Mesenchymal stem cell (in vitro differentiated cells and primary cell): ENCODE results near the gene MYOM1.

Experiments
- DNase-seq: peaks from one replicate; pipeline ENCODE4 v3.0.0-alpha.2; 2013
- H2AFZ ChIP-seq: one replicate; pipeline ENCODE4 v1.6.1; 2013; ENCODE audit warnings: low read depth, mild to moderate bottlenecking, control low read depth, inconsistent platforms, low read length, moderate library complexity
- H2AK5ac ChIP-seq: 2 replicates; pipeline ENCODE4 v1.6.1; 2013; ENCODE audit warnings: low read length, moderate library complexity, mild to moderate bottlenecking, inconsistent platforms; ENCODE audit not compliant: severe bottlenecking
- H2BK120ac ChIP-seq: one replicate; pipeline ENCODE4 v1.6.1; 2013; ENCODE audit warnings: low read depth, mild to moderate bottlenecking, inconsistent platforms, low read length, moderate library complexity
- H2BK12ac ChIP-seq, 2 experiments: one replicate each; pipeline ENCODE4 v1.6.1; 2013; ENCODE audit warnings: inconsistent platforms in 2 of 2, low read length in 2 of 2, mild to moderate bottlenecking in 2 of 2, moderate library complexity in 2 of 2, control low read depth in 1 of 2
- H2BK15ac ChIP-seq: one replicate; pipeline ENCODE4 v1.6.1; 2013; ENCODE audit warnings: mild to moderate bottlenecking, low read depth, inconsistent platforms; ENCODE audit not compliant: poor library complexity, severe bottlenecking
- H2BK5ac ChIP-seq: 2 replicates; pipeline ENCODE4 v1.6.1; 2013; ENCODE audit warnings: low read depth, mild to moderate bottlenecking, low read length, control low read depth, inconsistent platforms; ENCODE audit not compliant: poor library complexity, severe bottlenecking
- H3K14ac ChIP-seq, 2 experiments: one replicate each; pipeline ENCODE4 v1.6.1; 2013; ENCODE audit warnings: inconsistent platforms in 2 of 2, low read length in 2 of 2, control low read depth in 1 of 2, mild to moderate bottlenecking in 1 of 2, moderate library complexity in 1 of 2
- H3K18ac ChIP-seq, 2 experiments: one replicate each; pipeline ENCODE4 v1.6.1; 2013; ENCODE audit warnings: inconsistent platforms in 2 of 2, low read length in 2 of 2, control low read depth in 1 of 2, low read depth in 1 of 2, mild to moderate bottlenecking in 1 of 2
- H3K23ac ChIP-seq, 2 experiments: one replicate each; pipeline ENCODE4 v1.6.1; 2013; ENCODE audit warnings: inconsistent platforms in 2 of 2, low read length in 2 of 2, mild to moderate bottlenecking in 2 of 2, moderate library complexity in 2 of 2, control low read depth in 1 of 2
- H3K27ac ChIP-seq: 2 replicates; pipeline ENCODE4 v1.5.1; 2013; ENCODE audit warnings: mild to moderate bottlenecking, moderate library complexity, low read length, control low read depth, inconsistent platforms; ENCODE audit not compliant: poor library complexity, severe bottlenecking
- H3K27me3 ChIP-seq, 2 experiments: 2 replicates each; pipeline versions ENCODE4 v1.6.1 to v1.7.0; 2013; ENCODE audit warnings: low read length in 2 of 2, mild to moderate bottlenecking in 2 of 2, moderate library complexity in 2 of 2, control low read depth in 1 of 2, inconsistent platforms in 1 of 2; ENCODE audit not compliant: control insufficient read depth in 1 of 2, insufficient read depth in 1 of 2
- H3K36me3 ChIP-seq, 2 experiments: 2 replicates each; pipeline versions ENCODE4 v1.6.1 to v1.7.0; 2013; ENCODE audit warnings: low read length in 2 of 2, control low read depth in 1 of 2, inconsistent platforms in 1 of 2, low read depth in 1 of 2, mild to moderate bottlenecking in 1 of 2; ENCODE audit not compliant: insufficient read depth in 2 of 2, control insufficient read depth in 1 of 2
- H3K4ac ChIP-seq, 2 experiments: one replicate each; pipeline ENCODE4 v1.6.1; 2013; ENCODE audit warnings: inconsistent platforms in 2 of 2, low read length in 2 of 2, mild to moderate bottlenecking in 2 of 2, moderate library complexity in 2 of 2, control low read depth in 1 of 2, low read depth in 1 of 2
- H3K4me1 ChIP-seq: 2 replicates; pipeline ENCODE4 v1.6.1; 2013; ENCODE audit warnings: low read depth, low read length, control low read depth; ENCODE audit not compliant: control insufficient read depth, insufficient read depth
- H3K4me2 ChIP-seq: 2 replicates; pipeline ENCODE4 v1.6.1; 2013; ENCODE audit warnings: low read length, mild to moderate bottlenecking, inconsistent platforms; ENCODE audit not compliant: poor library complexity, severe bottlenecking
- H3K4me3 ChIP-seq, 2 experiments: 2 replicates each; pipeline versions ENCODE4 v1.5.1 to v1.7.0; 2013; ENCODE audit warnings: low read length in 2 of 2, mild to moderate bottlenecking in 2 of 2, control low read depth in 1 of 2, low read depth in 1 of 2; ENCODE audit not compliant: insufficient read depth in 1 of 2
- H3K79me1 ChIP-seq: replicated peaks from 2 replicates; pipeline ENCODE4 v1.6.1; 2013; ENCODE audit warnings: mild to moderate bottlenecking, control low read depth, low read length, inconsistent platforms; ENCODE audit not compliant: poor library complexity, severe bottlenecking
- H3K9ac ChIP-seq: 2 replicates; pipeline ENCODE4 v1.7.0; 2013; ENCODE audit warnings: mild to moderate bottlenecking, low read length, moderate library complexity
- H3K9me3 ChIP-seq: 2 replicates; pipeline ENCODE4 v1.7.0; 2013; ENCODE audit warnings: mild to moderate bottlenecking, low read length; ENCODE audit not compliant: control insufficient read depth
- H4K8ac ChIP-seq: one replicate; pipeline ENCODE4 v1.6.1; 2013; ENCODE audit warnings: inconsistent platforms, mild to moderate bottlenecking, low read length, moderate library complexity
- H4K91ac ChIP-seq: one replicate; pipeline ENCODE4 v1.6.1; 2013; ENCODE audit warnings: mild to moderate bottlenecking, low read length, inconsistent platforms
- WGBS: methylation state at CpG from one replicate; pipeline ENCODE4 v1.1.7; 2013; ENCODE audit warnings: mixed read lengths; 5-methylcytosine and 5-hydroxymethylcytosine counted together

The MYOM1 gene

GRCh38 chr18:3261373-3262233, 41.8 kb upstream of the MYOM1 start, which contains the start of gene MYL12B:
Gene MYL12B, plus strand, starts transcription at chr18:3262133. Its CDS starts 10,766 bp downstream, at chr18:3272899.
- peak within 1 kb of the TSS; percentile 99 for H4K8ac ChIP-seq
- peak within 1 kb of the TSS; percentile 60 for H2AFZ ChIP-seq
- peak within 1 kb of the TSS; percentile 98 for H3K9ac ChIP-seq
- peaks cover 13 to 31% of the 10 kb centered on the region in 2 experiments for H3K36me3 ChIP-seq
- H2BK15ac ChIP-seq, result peak within 1 kb of the TSS; percentile 99
- peaks cover 12% of the 10 kb centered on the region for H3K4me1 ChIP-seq
- peak within 1 kb of the TSS; percentile 98 for H3K27ac ChIP-seq
- peak within 1 kb of the TSS; percentile 92 to 99 for H3K4me3 ChIP-seq
- peak within 1 kb of the TSS; percentile 98 to 99 for H3K4ac ChIP-seq
- peak within 1 kb of the TSS; percentile 77 for H3K4me2 ChIP-seq
- peak within 1 kb of the TSS in 1 of 2 experiments; percentile 77 for H3K23ac ChIP-seq
- under 1% methylated on average over 74 of the region's 84 CpGs for WGBS
- peak within 1 kb of the TSS; percentile 98 for H2BK120ac ChIP-seq
- DNase-seq, result peak; percentile 85
- H2BK12ac ChIP-seq, result peak within 1 kb of the TSS; percentile 69 to 86
- peak within 1 kb of the TSS; percentile 73 to 87 for H3K14ac ChIP-seq
- peaks cover 7% of the 10 kb centered on the region for H3K79me1 ChIP-seq
- no peaks in the 10 kb centered on the region for H3K9me3 ChIP-seq
- no peaks in the 10 kb centered on the region for H3K27me3 ChIP-seq
- peak within 1 kb of the TSS; percentile 100 for H2BK5ac ChIP-seq
- H2AK5ac ChIP-seq, result peak within 1 kb of the TSS; percentile 84
- peak within 1 kb of the TSS; percentile 97 to 99 for H3K18ac ChIP-seq
- H4K91ac ChIP-seq, result peak within 1 kb of the TSS; percentile 99

GRCh38 chr18:3260995-3261372, 41.2 kb upstream of the MYOM1 start:
- Histone ChIP-seq H3K23ac (no peak overlapping the region), H3K4me2 (peak overlapping the region; percentile 77), H3K79me1 (peaks cover 7% of the 10 kb centered on the region), H3K36me3 (peaks cover 13 to 38% of the 10 kb centered on the region in 2 experiments), H2BK120ac (no peak overlapping the region), H3K9ac (peak overlapping the region; percentile 98), H4K8ac (no peak overlapping the region), H4K91ac (peak overlapping the region; percentile 35), H3K27ac (peak overlapping the region; percentile 98), H3K14ac (no peak overlapping the region), H2BK15ac (no peak overlapping the region), H3K27me3 (no peaks in the 10 kb centered on the region), H3K4ac (peak overlapping the region in 1 of 2 experiments; percentile 94), H2AK5ac (peak overlapping the region; percentile 84), H2BK5ac (no peak overlapping the region), H3K4me1 (peaks cover 10% of the 10 kb centered on the region), H3K9me3 (no peaks in the 10 kb centered on the region), H2BK12ac (no peak overlapping the region), H3K4me3 (peak overlapping the region; percentile 92 to 99), H2AFZ (no peak overlapping the region), H3K18ac (peak overlapping the region; percentile 61 to 66)
- DNase-seq, result no peak
- WGBS, result 30% methylated on average over 3 of the region's 5 CpGs

- Histone ChIP-seq H2AFZ (no peak overlapping the region), H2AK5ac (no peak overlapping the region), H2BK15ac (no peak overlapping the region), H3K36me3 (peaks cover 18 to 69% of the 10 kb centered on the region in 2 experiments), H3K9me3 (no peaks in the 10 kb centered on the region), H3K4ac (no peak overlapping the region), H3K4me3 (no peak overlapping the region), H3K4me1 (peaks cover 7% of the 10 kb centered on the region), H3K27me3 (no peaks in the 10 kb centered on the region), H2BK120ac (no peak overlapping the region), H3K4me2 (no peak overlapping the region), H3K18ac (no peak overlapping the region), H3K79me1 (peaks cover 7% of the 10 kb centered on the region), H3K27ac (peak overlapping the region; percentile 29), H2BK12ac (no peak overlapping the region), H4K8ac (no peak overlapping the region), H3K23ac (no peak overlapping the region), H3K14ac (no peak overlapping the region), H4K91ac (no peak overlapping the region), H2BK5ac (no peak overlapping the region), H3K9ac (no peak overlapping the region)
- 94% methylated on average over 2 of the region's 2 CpGs for WGBS
- no peak for DNase-seq
Measured at GRCh38 chr18:3257627-3258120, 37.9 kb upstream of the MYOM1 start.
